HG02885 (cell line): ENCODE data around the gene CCDC88C.

Source experiments
- ATAC-seq: cut with Tn5 transposase; IDR thresholded peaks from one replicate; pipeline ENCODE4 v1.9.1; 2021; ENCODE audit warnings: mild to moderate bottlenecking; ENCODE audit not compliant: unreplicated experiment, poor library complexity

The CCDC88C gene

DNA sequence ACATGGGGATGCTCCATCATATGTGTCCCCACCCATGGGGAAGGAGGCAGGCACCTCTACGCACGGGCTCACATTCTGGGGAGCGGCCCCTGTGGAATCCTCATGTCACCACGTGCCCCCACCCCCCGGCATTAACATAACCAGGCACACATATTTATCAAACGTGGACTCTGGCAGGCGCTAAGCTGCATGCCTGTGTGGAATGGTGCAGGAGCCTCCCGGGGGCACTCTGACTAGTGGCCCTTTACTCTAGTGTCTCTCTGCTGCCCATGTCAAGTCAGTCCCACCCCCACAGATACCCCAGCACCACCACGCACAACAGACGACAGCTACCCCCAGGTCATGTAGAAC, 66.1 kb downstream of the CCDC88C start:
- ATAC-seq, result no peak

DNA sequence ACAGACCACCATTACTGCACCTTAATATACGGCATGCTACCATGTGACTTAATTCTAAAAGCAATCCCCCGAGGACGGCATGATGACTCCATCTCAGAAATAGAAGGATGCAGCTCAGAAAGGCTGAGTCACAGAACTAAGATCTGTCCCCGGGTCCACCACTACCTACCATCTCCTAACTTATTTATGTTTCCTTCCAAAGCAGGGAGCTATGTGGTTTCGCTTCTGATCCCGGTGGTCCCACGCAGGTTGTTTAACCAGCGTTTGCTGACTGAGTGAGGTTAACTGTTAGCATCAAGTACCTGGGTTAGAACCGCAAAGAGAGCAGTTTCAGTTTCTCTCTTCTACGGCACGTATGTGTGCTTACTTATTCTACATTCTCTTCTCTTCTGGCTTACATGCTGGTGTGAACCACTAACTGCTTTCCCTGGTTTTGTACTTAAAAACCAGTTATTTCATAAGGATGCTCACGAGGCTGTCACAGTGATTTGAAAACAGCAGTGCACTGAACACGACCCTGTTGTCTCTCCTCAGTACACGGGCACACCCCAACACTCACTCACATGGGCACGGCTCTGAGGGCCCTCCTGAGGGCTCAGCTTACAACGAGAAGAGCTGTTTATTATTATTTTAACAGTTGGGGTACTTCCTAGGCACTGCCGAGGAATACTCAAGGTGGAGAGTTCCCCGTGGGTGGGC, 66.7 kb downstream of the CCDC88C start:
- peak; percentile 65 for ATAC-seq

DNA sequence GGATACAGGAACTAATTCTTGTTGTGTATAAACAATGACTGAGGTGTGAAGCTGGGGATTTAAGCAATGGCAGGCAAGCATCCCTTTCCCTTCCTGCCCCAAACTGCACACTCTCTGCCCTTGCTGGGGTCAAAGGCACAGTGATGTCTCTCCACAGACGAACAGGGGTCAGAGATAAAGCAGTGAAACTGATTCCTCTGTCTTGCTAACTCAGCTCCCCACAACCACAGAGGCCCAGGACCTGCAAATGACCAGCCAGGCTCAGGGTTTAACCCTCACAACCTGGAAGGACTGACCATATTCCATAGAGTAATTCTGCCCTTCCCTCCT, 67.2 kb downstream of the CCDC88C start:
- peak; percentile 1 for ATAC-seq

DNA sequence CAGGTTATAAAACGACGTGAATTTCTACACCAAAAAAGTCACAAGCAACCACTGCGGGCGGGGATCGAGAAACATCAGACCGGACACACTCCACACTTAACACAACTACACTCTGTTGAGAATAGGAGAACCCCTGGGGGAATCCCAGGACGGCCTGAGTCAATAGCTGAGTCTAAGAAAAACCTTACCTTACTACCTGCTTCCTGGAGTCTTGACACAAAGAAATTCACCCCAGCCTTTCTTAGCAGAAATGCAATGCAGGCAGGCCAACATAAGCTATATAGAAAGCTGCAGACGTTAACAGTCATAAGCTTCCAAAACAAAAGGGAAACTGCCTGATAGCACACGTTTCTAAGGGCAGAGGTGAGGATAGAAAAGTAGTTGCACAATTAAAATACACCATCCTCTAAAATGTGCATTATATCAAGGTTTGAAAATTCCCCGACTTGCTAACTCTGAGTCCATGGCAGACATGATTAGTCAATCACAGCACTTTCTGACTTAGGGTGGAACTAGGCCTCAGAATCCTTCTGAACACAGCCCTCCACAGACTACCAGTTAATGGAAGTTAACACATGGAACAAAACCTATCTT, 68.0 kb downstream of the CCDC88C start:
- ATAC-seq, result peak; percentile 67

DNA sequence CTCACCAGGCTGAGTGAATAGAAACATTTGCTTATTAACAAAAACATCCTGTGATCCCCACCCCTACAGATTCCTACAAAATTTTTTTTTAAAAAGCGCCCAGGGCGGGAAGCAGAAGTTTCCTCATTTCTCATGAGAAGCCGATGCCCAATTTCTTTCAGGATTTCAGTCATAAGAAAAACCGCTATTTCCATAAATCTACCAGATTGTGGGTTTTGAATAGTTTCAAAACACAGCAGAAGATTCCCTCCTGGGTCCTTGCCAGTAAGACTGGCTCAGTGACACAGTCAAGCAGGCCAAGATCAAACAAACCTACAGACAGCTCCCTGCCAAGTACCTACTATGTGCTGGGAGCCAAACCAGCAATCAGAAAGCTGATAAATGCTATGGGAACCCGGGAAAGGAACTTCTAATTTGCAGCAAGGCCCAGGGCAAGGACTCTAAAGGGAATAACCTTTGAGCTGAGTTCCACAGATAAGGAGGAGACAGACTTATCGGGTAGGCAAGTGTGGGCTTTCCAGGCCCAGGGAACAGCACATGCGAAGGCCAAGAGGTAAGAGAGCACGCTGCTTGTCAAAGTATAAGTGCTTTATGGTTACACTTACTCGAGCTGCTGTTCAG, 68.7 kb downstream of the CCDC88C start:
- no peak for ATAC-seq

DNA sequence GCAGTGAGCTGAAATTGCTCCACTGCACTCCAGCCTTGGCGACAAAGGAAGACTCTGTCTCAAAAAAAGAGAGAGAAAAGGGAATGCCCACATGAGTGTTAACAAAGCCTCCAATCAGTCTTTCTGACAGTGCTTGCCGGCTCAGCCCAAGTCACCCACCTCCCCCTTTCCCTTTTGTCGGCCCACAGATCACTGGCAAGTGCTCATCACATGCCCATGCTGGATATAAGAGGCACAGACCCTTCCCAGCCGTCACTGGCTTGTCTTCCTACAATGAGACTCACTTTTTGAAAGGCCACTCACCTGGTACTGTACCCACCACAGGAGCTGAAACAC, 70.8 kb downstream of the CCDC88C start:
- ATAC-seq, result no peak

DNA sequence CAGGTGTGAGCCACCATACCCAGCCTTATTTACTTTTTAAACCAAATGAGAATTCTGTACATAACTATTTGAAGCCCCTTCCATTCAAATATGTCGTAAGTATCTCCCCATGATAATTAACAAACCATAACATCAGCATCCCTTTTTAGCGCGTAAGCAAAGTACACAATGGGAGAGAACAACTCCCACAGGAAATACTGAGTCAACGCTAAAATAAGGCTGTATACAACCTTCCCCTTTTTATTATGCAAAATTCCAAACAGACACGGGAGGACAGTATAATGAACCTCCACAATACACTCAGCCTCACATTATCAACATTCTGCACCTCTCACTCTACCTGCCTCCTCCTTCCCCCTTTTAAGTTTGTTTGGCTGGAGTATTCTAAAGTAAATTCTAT, 73.5 kb downstream of the CCDC88C start:
- no peak for ATAC-seq

DNA sequence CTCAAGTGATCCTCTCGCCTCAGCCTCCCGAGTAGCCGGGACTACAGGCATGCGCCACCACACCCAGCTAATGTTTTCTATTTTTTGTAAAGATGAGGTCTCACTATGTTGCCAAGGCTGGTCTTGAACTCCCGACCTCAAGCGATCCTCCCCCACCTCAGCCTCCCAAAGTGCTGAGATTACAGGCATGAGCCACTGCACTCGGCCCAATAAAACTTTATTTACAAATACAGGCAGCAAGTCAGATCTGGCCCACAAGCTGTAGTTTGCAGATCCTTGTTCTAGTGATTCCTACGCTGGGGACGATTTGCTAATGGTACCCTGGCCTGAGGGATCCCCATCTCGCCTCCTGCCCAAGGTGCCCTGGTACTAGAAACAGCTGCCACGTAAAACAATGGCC, 74.6 kb downstream of the CCDC88C start:
- ATAC-seq, result no peak

DNA sequence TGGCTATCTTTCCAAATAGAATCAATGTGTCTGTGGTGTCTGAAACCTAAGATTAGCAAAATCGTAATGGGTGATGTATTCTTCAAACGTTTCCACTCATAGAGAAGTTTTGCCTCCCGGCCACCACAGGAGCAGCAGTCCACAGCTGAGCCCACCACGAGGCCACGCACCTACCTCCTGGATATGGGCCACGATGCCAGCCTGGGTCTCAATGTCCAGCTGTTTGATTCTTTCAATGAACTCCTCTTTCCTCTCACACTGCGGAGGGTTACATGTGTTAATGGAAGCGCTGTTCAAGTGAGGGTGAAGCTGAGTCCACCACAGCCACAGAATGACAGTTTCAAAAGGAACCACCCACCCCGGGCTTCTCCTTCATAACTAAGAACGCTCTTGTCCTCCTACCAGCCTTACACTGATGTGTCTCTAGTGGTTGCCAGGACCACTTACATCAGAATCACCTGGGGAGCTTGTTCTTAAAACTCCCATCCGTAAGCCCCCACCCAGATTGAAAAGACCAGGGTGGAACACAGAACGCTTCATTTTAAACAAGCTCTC, 75.3 kb downstream of the CCDC88C start:
- ATAC-seq, result no peak

DNA sequence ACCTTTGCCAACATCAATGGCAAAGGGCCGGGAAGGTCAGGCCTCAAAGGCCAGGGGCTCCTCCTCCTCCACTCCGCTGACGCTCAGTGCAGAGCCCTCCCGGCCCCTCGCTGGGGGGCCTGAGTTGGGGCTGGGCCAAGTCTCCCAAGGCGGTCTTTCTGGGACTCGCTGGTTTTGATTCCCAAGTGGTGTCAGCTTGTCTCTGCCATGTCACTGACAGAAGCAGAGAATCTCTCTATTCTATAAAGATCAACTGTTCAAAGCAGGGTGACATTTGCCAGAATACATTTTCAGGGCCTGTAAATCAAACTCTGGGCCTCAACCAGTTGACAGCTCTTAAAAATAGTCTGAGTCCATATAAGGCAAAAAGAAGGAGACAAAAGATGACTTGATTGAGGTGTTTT, 75.9 kb downstream of the CCDC88C start:
- ATAC-seq, result no peak

DNA sequence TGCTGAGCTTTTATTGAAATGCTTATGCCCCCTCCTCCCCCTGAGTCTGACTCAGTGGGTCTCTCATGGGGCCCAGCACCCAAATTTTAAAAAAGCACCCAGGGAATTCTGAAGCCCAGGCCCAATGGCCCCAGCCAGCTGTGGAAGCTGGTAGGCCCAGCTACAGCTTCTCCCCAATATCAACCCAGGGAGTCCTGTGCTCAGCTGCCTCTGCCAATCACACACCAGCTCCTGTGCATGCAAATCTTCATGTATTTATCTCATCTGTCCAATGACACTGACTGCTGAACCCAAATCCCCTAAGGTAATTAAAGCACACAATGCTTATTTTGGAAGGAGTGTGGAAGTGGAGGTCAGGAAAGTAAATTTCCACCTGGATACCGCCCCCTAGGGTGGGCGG, 76.3 kb downstream of the CCDC88C start:
- no peak for ATAC-seq

DNA sequence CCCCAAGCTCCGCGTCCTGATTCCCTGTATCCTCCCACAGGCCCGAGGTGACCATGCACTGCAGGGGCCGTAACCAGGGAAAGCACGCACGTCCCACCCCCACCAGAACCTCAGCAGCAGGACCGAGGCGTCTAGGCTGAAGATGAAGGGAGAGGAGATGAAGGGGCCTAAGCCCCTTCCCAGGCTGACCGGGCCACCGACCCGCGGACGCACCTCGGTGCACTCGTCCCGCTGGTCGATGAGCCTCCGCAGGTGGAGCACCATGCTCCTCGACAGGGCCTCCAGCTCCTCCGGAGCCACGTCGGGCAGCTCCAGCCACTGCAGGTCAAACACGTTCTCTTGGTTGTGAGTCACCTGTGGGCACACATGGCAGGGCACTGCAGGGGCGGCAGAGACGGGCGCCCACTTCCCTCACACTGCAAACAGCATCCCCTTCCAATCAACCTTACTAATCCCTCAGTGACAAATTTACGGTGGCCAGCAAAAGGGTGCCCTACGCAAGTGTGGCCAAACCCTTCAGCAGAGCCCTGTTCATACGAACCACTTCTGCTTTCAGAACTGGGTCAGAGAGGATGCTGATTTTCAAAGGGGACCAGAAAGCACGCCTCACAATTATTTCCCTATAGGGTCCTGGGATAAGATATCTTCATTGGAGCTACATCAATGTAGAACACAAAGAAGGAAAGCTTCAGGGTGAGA, 77.8 kb downstream of the CCDC88C start:
- ATAC-seq, result no peak

DNA sequence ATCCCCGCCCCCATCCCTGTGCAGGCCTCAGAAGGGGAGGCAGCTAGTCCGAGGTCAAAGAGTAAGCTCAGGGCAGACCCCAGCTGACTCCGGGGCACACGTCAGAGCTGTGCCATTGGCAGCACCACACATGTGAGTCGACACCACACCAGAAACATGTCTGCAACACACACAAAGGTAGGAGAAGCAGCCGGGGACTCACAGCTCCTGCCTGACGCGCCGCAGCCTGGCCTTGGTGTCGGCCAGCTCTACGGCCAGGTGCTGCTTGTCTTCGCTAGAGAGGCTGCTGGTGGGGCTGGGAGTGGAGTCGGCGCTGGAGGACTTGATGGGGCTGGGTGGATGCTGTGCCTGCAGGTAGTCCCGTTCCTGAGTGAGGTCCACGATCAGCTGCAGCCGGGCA, 78.5 kb downstream of the CCDC88C start:
- ATAC-seq, result no peak

DNA sequence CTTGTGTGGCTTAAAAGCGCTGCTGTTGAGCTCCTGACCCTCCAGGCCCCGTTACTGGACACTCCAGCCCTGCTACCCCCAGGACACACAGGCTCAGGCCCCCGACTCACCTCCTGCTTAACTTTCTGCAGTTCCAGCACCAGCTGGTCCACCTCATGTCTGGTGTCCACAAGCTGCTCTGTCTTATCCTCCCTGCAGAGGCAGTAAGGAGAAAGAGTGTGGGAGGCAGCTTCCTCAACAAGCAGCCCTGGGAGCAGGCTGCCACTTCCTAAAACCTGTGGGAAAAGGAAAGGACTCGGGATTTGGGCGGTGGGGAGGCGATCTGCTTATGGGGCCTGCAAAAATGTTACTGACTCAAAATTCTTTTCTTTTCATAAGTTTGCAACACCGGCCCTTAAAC, 79.2 kb downstream of the CCDC88C start:
- ATAC-seq, result no peak

DNA sequence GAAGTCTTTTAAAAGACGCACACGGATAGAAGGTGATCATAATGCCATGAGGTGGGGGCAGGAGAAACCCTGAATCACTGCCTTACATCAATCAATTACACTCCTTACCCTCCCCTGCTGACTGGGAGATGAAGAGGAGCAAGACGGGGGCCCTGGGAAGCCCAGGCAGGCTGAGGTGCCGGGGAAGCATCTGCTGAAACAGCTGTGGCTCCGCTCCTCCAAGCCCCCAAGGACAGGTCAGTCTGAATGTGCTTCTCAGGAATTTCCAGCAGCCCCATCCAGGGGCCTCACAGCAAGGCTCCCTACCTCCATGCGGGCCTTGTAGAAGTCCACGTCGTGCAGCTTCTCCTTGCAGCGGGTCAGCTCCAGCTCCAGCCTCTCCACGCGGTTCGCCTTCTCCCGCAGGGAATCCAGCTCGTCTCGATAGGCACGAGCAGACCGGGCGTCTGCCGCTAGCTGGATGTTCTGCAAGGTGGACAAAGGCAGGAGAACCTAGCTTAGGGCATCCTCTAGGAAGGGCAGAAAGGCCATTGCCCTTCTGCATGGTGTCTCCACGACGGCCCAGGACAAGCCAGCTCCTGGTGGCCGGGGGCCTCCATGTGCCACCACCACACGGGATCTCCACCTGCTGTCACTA, 79.8 kb downstream of the CCDC88C start:
- no peak for ATAC-seq

DNA sequence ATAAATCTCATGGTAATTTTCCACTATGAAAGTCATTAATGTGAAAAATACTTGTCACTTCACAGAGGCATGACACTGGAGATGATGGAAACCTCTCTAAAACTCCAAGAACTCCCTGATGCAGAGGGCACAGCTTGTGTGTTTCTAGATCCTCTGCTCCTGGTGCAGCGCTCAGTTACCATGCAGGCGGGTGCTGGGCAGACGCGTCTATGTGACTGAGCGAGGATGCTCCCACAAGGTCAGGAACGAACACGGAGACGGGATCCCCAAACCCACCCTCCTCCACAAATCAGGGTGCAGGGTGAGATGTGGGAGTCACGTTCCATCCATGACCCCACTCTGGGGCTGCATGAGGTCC, 81.5 kb downstream of the CCDC88C start:
- no peak for ATAC-seq

DNA sequence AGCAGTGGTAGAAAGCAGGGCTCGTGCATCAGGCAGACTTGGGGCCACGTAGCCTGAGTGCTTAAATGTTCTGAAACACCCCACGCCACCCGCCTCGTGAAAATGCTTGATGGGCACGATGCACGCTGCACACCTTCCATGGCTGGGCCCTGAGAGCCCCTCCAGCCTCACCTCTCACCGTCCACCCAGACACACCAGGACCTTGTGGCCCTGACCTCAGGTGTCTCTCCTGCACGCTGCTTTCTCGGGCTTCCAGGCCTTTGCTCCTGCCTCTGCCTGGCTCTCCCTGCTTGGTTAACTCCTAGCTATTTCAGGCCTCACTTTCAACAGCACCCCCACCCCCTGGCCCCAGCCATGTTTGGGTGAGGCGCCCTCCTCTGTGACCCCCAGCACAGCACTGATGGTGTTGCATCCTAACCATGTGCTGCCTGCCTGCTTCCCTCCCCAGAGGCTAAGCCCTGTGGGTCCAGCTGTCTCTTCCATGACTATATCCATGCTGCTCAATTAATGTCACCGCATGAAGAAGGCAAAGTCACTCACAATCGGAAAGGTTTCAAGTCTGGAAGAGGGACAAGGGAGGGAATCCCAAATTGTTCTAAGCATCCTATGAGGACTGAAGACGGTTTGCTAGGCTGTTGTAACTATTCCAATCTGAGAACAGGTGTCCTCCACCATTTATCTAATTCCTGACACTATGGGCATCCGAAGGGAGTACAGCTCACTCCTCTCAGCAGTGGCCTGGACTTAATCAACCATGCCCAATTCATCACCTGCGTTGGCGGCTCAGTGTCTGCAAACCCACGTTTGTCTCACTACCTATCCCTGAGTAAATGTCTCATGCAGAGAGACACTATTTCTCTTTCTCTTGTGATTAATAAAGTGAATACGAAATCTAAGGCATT, 82.2 kb downstream of the CCDC88C start:
- ATAC-seq, result no peak

DNA sequence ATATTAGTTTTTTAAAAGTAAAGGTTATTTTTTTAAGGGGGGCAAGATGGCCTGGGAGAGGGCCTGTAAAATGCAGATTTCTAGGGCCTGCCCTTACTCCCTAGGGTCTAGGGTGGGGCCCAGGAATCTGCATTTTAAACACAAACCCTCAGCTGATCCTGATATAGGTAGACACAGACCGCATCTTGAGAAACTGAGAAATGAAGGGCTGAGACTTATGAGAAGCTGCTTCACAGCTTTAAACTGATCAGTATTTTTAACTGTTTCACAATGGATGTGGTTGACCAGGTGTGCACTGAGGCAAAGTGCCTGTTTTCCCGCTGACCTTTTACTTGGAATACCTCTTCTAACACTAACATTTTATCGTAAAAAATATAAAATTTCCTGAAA, 84.0 kb downstream of the CCDC88C start:
- ATAC-seq, result peak; percentile 81

DNA sequence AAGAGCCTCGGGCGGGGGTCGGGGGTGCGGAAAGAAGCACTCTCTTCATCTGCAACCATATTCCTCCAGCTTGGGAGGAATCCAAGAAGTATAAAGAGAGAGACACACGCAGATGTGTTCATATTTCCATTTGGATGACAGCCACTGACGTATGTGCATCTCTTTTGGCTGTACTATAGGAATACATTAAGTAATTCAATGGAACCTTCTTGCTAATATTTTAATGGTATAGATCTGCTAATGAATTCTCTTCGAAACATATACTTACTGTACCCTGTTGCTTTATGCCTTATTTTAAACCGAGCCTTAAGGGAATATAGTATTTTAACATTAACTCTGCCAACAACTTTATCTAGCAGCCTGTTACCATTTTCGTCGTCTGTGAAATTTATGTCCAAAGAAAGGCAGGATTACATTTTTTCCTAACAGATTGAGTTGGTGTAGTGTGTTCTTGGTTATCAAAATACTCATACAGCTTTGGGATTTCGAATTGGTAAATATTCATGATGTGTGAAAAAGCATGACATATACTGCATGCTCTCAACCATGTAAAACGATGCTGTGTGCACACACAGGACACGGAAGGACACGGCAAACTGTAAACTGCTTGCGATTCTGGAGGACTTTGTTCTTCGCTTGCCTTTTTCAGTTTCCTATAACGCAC, 84.5 kb downstream of the CCDC88C start:
- no peak for ATAC-seq
